AG04449 (cell line): ENCODE data around the gene GMPR2.

Experiments used
- CTCF ChIA-PET: fragments of 350-600 bp; formaldehyde crosslinking; extraction: SDS; loops from one replicate; lab custom pipeline; 2021; ENCODE audit warnings: antibody characterized with exemption; lab: Yijun Ruan, JAX
- POLR2A ChIA-PET: fragments of 400-600, 350-600 bp; formaldehyde crosslinking; extraction: SDS; loops from one replicate; lab custom pipeline; 2020; ENCODE audit warnings: antibody characterized with exemption, inconsistent platforms; lab: Yijun Ruan, JAX
- DNase-seq: peaks from one replicate; pipeline ENCODE4 v3.0.0-alpha.2; 2010; ENCODE audit warnings: low read depth, low spot score
- H3K4me3 ChIP-seq: 2 replicates; pipeline ENCODE4 v1.5.1; 2011; ENCODE audit warnings: low read depth, mild to moderate bottlenecking, control low read depth, low read length
- CTCF ChIP-seq: IDR thresholded peaks from one replicate; pipeline ENCODE4 v1.5.1; 2011; ENCODE audit warnings: mild to moderate bottlenecking, moderate library complexity, low read length, control low read depth, inconsistent platforms; ENCODE audit not compliant: insufficient read depth; ENCODE audit errors: missing control alignments

The GMPR2 gene

GRCh38 chr14:24232645-24233537, at the start of gene GMPR2:
GMPR2 (plus strand) TSS chr14:24232929; CDS start chr14:24233254, 325 bp downstream.
- H3K4me3 ChIP-seq = peak within 1 kb of the TSS; percentile 92
- DNase-seq = no peak
- TF ChIP-seq CTCF = no peak
- CTCF ChIA-PET = interaction anchor here (1.0 to 2.1 kb wide), 9 partner anchors 10 to 199 kb away, joined by 3 to 21 read pairs (median 4); partner anchors contain the start of genes CIDEB, MDP1 and TINF2
- POLR2A ChIA-PET = interaction anchor here (1.0 to 2.2 kb wide), 2 partner anchors 9 to 37 kb away, joined by 3 to 16 read pairs; partner anchors contain the start of genes TINF2 and TM9SF1

GRCh38 chr14:24183014-24183481, 49.7 kb upstream of the GMPR2 start:
- no peak for DNase-seq
- no peak for TF ChIP-seq CTCF
- ChIA-PET CTCF (interaction anchor here (1.1 to 7.5 kb wide), 2 partner anchors 22 to 115 kb away, joined by 4 to 60 read pairs; partner anchors contain the start of gene IRF9), POLR2A (no interaction called here)
- no peak overlapping the region for H3K4me3 ChIP-seq

GRCh38 chr14:24184104-24184970, 48.4 kb upstream of the GMPR2 start:
- CTCF ChIA-PET = interaction anchor here (0.7 to 7.5 kb wide), 4 partner anchors 23 to 149 kb away, joined by 3 to 60 read pairs (median 4); partner anchors contain the start of gene IRF9
- no peak for DNase-seq
- POLR2A ChIA-PET = interaction anchor here (0.6 kb wide), 1 partner anchor 14 kb away, joined by 3 read pairs; no protein-coding TSS in a partner anchor
- no peak overlapping the region for H3K4me3 ChIP-seq
- TF ChIP-seq CTCF = no peak

- no peak for TF ChIP-seq CTCF
- no peak overlapping the region for H3K4me3 ChIP-seq
- ChIA-PET CTCF (interaction anchor here (0.6 to 7.5 kb wide), 5 partner anchors 24 to 112 kb away, joined by 3 to 60 read pairs (median 3); partner anchors contain the start of genes EMC9 and IRF9), POLR2A (no interaction called here)
- no peak for DNase-seq
Observed at GRCh38 chr14:24185026-24185425, 47.7 kb upstream of the GMPR2 start.

GRCh38 chr14:24185741-24186140, 47.0 kb upstream of the GMPR2 start:
- CTCF ChIA-PET = interaction anchor here (0.6 to 7.5 kb wide), 5 partner anchors 24 to 122 kb away, joined by 3 to 60 read pairs (median 4); partner anchors contain the start of genes CIDEB, EMC9 and IRF9
- DNase-seq = no peak
- no peak for TF ChIP-seq CTCF
- H3K4me3 ChIP-seq = no peak overlapping the region
- POLR2A ChIA-PET = interaction anchor here (1.0 kb wide), 1 partner anchor 8 kb away, joined by 3 read pairs; no protein-coding TSS in a partner anchor
